ENCODE data around the gene AP5S1. TPM values are rescaled to one million over a fixed set of nuclear protein-coding genes. Genes with fewer than 3 reads are reported as not detected.

AP5S1 gene, protein sequence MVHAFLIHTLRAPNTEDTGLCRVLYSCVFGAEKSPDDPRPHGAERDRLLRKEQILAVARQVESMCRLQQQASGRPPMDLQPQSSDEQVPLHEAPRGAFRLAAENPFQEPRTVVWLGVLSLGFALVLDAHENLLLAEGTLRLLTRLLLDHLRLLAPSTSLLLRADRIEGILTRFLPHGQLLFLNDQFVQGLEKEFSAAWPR
- total RNA-seq: 8.9 TPM

DNA sequence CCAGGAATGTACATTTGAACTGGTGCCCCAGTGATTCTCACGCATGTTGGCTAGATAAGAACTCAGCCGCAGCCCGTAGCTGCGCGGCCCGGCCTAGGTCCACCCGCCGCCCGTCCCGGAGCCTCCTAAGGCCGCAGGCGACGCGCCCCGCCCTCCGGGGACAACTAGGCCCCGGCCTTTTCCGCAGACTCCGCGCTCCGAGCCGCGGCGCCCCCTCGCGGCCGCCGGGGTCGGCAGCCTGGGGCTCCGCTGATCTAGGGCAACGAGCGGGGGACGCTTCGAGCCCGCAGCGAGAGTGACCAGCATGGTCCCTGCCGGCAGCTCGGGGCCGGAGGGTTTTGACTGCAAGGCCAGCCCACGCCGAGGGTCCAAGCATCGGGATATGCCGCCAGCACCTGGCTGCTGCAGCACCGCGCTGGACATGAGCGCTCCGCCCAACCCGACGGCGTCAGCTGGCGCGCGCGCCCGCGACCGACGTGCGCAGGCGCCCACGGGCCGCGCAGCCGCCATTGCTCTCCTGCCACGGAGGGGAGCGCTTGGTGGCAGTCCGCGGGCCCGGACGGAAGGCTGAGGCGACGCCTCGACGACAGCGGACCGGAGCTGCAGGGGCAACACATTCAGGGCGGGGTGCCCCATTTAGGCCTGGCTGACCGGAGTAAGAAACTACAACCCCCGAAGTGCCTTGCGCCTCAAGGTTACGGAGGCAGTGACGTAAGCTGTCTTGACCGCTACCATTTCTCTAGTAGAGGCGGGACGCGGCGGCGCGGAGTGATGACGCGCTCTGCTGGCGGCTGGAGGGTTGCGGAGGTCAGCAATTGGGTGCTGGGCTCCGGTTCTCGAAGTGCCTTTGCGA lies at the start of gene AP5S1:
TSS of gene AP5S1 (plus strand) at position 500 of the 853 bp plus-strand sequence. CDS start 1,571 bp downstream, outside the sequence.
- Histone ChIP-seq H3K9ac (ENCODE audit: low read depth in 1 of 3, low read length in 3 of 3) (peak within 1 kb of the TSS; percentile 91 to 99 (median 94)), H3K27ac (ENCODE audit: low read depth, low read length) (peak within 1 kb of the TSS; percentile 99), H3K36me3 (ENCODE audit: control insufficient read depth in 3 of 3, insufficient read depth in 3 of 3, low read length in 3 of 3) (peaks cover 29 to 32% (median 30%) of the 10 kb centered on the region in 3 donors), H3K27me3 (ENCODE audit: control insufficient read depth in 3 of 3, insufficient read depth in 3 of 3, low read length in 3 of 3) (no peaks in the 10 kb centered on the region), H3K4me3 (ENCODE audit: low read length in 3 of 3) (peak within 1 kb of the TSS; percentile 80 to 93 (median 88)), H3K4me1 (ENCODE audit: control insufficient read depth in 3 of 3, insufficient read depth in 3 of 3, low read length in 3 of 3) (peaks cover 18 to 25% (median 23%) of the 10 kb centered on the region in 3 donors), H3K9me3 (ENCODE audit: control insufficient read depth in 3 of 3, low read length in 3 of 3) (peaks cover 0 to 3% (median 0%) of the 10 kb centered on the region in 3 donors)

DNA sequence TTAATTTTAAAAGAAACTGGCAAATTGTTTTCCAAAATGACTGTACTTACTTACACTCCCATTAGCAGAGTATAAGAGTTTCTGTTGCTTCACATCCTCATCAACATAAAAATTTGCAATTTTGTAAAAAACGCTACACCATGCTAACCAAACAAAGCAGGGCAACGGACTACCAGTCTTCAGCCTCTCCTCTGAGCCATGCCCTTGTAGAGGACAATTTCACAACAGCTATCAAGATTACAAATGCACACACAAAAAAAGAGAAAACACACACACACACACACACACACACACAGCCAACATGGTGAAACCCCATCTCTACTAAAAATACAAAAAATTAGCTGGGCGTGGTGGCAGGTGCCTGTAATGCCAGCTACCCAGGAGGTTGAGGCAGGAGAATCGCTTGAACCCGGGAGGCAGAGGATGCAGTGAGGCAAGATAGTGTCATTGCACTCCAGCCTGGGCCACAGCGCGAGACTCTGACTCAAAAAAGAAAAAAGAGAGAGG lies 48.7 kb upstream of the AP5S1 start:
- no peak overlapping the region for H3K27ac ChIP-seq (ENCODE audit: low read depth, low read length)
- H3K4me3 ChIP-seq (ENCODE audit: low read length in 3 of 3): no peak overlapping the region
- peaks cover 17 to 23% (median 20%) of the 10 kb centered on the region in 3 donors for H3K4me1 ChIP-seq (ENCODE audit: control insufficient read depth in 3 of 3, insufficient read depth in 3 of 3, low read length in 3 of 3)
- no peak overlapping the region for H3K9ac ChIP-seq (ENCODE audit: low read depth in 1 of 3, low read length in 3 of 3)
- H3K36me3 ChIP-seq (ENCODE audit: control insufficient read depth in 3 of 3, insufficient read depth in 3 of 3, low read length in 3 of 3): no peaks in the 10 kb centered on the region
- H3K27me3 ChIP-seq (ENCODE audit: control insufficient read depth in 3 of 3, insufficient read depth in 3 of 3, low read length in 3 of 3): peaks cover 0 to 5% (median 0%) of the 10 kb centered on the region in 3 donors
- no peaks in the 10 kb centered on the region for H3K9me3 ChIP-seq (ENCODE audit: control insufficient read depth in 3 of 3, low read length in 3 of 3)

DNA sequence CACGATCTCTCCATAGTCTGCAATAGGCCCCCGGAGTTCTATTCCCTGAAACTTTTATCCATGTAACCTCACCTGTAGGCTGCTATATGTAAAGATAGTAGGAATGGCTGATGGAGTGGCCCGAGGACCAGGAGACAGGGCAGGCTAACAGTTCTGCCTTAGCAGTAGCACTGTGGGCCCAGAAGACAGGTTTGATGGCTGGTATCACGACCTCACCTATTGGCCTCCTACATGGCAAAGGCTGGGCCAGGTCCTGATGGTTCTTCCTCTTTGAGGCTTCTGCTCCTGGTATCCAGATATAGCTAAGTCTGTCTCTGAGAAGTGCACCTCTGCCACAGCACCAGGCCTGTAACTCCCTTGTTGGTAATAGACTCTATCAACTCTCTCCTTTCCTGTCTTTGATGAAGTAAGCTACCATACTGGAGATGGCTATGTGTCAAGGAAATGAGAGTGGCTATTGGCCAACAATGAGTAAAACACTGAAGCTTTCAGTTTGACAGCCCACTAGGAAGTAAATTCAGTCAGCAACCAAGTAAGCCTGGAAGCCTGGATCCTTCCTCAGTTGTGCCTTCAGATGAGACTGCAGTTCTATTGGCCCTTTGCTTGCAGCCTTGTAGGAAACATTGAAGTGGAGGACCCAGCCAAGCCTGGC lies 44.8 kb upstream of the AP5S1 start:
- H3K9me3 ChIP-seq (ENCODE audit: control insufficient read depth in 3 of 3, low read length in 3 of 3): no peaks in the 10 kb centered on the region
- no peak overlapping the region for H3K4me3 ChIP-seq (ENCODE audit: low read length in 3 of 3)
- no peaks in the 10 kb centered on the region for H3K36me3 ChIP-seq (ENCODE audit: control insufficient read depth in 3 of 3, insufficient read depth in 3 of 3, low read length in 3 of 3)
- H3K27ac ChIP-seq (ENCODE audit: low read depth, low read length): no peak overlapping the region
- H3K9ac ChIP-seq (ENCODE audit: low read depth in 1 of 3, low read length in 3 of 3): no peak overlapping the region
- H3K4me1 ChIP-seq (ENCODE audit: control insufficient read depth in 3 of 3, insufficient read depth in 3 of 3, low read length in 3 of 3): peaks cover 12 to 20% (median 14%) of the 10 kb centered on the region in 3 donors
- peaks cover 17 to 27% (median 22%) of the 10 kb centered on the region in 3 donors for H3K27me3 ChIP-seq (ENCODE audit: control insufficient read depth in 3 of 3, insufficient read depth in 3 of 3, low read length in 3 of 3)

DNA sequence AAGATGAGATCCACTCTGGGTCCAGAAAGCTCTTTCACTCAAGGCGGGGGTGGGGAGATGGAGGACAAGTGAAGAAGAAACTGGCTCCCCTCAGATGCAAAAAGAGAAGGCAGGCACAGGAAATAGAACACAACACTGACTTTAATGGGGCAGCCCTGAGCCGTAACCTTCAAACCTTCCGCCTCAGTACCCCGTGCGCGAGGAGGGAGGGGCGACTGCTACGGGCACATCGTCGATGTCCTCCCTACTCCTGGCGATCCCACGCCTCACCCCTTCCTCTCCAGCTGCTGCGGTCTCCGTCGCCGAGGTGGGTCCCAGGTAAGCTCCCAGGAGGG lies 43.0 kb upstream of the AP5S1 start:
- peaks cover 17 to 31% (median 21%) of the 10 kb centered on the region in 3 donors for H3K4me1 ChIP-seq (ENCODE audit: control insufficient read depth in 3 of 3, insufficient read depth in 3 of 3, low read length in 3 of 3)
- peak overlapping the region; percentile 48 to 70 (median 57) for H3K9ac ChIP-seq (ENCODE audit: low read depth in 1 of 3, low read length in 3 of 3)
- peak overlapping the region; percentile 61 to 71 (median 63) for H3K4me3 ChIP-seq (ENCODE audit: low read length in 3 of 3)
- H3K27me3 ChIP-seq (ENCODE audit: control insufficient read depth in 3 of 3, insufficient read depth in 3 of 3, low read length in 3 of 3): peaks cover 17 to 27% (median 22%) of the 10 kb centered on the region in 3 donors
- H3K9me3 ChIP-seq (ENCODE audit: control insufficient read depth in 3 of 3, low read length in 3 of 3): no peaks in the 10 kb centered on the region
- H3K27ac ChIP-seq (ENCODE audit: low read depth, low read length): no peak overlapping the region
- no peaks in the 10 kb centered on the region for H3K36me3 ChIP-seq (ENCODE audit: control insufficient read depth in 3 of 3, insufficient read depth in 3 of 3, low read length in 3 of 3)

DNA sequence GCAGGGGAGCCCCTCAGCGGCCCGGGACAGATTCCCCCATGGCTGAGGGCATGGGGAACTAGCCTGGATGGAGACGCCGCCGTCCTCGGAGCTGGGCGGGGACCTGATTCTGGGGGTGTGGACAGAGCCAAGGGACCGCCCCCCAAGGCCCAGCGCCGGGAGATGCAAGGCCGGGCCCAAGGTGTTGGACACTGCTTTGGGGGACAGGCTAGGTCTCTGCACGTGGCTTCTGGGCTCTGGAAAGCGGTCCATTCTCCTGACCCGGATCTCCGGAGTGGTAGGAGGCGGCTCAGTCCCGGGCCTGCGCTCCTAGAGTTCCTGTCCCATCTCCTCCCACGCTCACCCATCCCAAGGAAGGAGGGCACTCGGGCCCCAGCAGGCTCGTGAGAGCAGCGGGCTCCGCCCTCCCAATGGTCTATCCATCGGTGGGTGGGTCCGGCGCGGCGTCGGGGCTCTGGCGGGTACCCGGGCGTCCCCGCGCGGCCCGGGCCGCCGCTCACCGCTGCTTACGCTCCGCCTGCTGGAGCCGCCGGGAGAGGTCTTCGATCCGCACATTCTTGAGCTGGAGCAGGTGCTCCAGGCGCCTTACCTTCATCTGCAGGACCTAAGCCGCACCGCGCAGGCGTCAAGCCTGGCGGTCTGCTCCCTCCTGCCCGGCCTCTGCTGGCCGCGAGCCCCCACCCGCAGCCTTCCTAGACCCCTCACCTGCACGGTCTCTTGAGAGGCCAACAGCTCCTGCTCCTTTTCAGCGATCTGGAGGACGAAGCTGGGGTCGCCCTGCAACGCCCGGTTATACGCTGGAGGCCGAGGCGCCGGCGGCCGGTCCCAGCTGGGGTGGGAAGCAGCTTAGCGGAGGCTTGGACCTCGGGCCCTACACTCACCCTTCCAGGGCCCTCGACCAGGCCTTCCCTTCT lies 42.4 kb upstream of the AP5S1 start:
- peaks cover 17 to 27% (median 22%) of the 10 kb centered on the region in 3 donors for H3K27me3 ChIP-seq (ENCODE audit: control insufficient read depth in 3 of 3, insufficient read depth in 3 of 3, low read length in 3 of 3)
- H3K9ac ChIP-seq (ENCODE audit: low read depth in 1 of 3, low read length in 3 of 3): peak overlapping the region; percentile 48 to 70 (median 57)
- no peaks in the 10 kb centered on the region for H3K36me3 ChIP-seq (ENCODE audit: control insufficient read depth in 3 of 3, insufficient read depth in 3 of 3, low read length in 3 of 3)
- H3K4me1 ChIP-seq (ENCODE audit: control insufficient read depth in 3 of 3, insufficient read depth in 3 of 3, low read length in 3 of 3): peaks cover 17 to 35% (median 21%) of the 10 kb centered on the region in 3 donors
- no peaks in the 10 kb centered on the region for H3K9me3 ChIP-seq (ENCODE audit: control insufficient read depth in 3 of 3, low read length in 3 of 3)
- H3K4me3 ChIP-seq (ENCODE audit: low read length in 3 of 3): peak overlapping the region; percentile 61 to 71 (median 63)
- H3K27ac ChIP-seq (ENCODE audit: low read depth, low read length): no peak overlapping the region

DNA sequence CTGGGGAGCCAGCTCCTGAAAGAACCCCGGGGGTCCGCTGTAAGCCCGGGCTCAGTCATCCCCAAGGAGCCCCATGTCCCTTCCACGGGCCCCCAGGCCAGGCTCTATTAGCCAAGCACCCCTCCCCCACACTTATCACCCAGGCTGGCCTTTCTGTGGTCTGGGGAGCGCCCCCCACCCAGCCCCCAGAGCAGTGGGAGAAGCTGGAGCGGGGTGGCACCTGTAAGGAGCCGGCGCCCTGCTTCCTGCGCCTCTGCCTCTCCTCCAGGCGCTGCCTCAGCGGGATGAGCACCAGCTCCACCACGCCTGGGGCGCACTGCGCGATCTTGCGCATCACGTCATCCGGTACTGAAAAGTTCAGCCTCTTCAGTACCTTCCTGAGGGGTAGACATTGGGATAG lies 41.4 kb upstream of the AP5S1 start:
- Histone ChIP-seq H3K36me3 (ENCODE audit: control insufficient read depth in 3 of 3, insufficient read depth in 3 of 3, low read length in 3 of 3) (no peaks in the 10 kb centered on the region), H3K27ac (ENCODE audit: low read depth, low read length) (no peak overlapping the region), H3K9ac (ENCODE audit: low read depth in 1 of 3, low read length in 3 of 3) (no peak overlapping the region), H3K27me3 (ENCODE audit: control insufficient read depth in 3 of 3, insufficient read depth in 3 of 3, low read length in 3 of 3) (peaks cover 17 to 27% (median 22%) of the 10 kb centered on the region in 3 donors), H3K4me1 (ENCODE audit: control insufficient read depth in 3 of 3, insufficient read depth in 3 of 3, low read length in 3 of 3) (peaks cover 25 to 45% (median 30%) of the 10 kb centered on the region in 3 donors), H3K4me3 (ENCODE audit: low read length in 3 of 3) (no peak overlapping the region), H3K9me3 (ENCODE audit: control insufficient read depth in 3 of 3, low read length in 3 of 3) (no peaks in the 10 kb centered on the region)

DNA sequence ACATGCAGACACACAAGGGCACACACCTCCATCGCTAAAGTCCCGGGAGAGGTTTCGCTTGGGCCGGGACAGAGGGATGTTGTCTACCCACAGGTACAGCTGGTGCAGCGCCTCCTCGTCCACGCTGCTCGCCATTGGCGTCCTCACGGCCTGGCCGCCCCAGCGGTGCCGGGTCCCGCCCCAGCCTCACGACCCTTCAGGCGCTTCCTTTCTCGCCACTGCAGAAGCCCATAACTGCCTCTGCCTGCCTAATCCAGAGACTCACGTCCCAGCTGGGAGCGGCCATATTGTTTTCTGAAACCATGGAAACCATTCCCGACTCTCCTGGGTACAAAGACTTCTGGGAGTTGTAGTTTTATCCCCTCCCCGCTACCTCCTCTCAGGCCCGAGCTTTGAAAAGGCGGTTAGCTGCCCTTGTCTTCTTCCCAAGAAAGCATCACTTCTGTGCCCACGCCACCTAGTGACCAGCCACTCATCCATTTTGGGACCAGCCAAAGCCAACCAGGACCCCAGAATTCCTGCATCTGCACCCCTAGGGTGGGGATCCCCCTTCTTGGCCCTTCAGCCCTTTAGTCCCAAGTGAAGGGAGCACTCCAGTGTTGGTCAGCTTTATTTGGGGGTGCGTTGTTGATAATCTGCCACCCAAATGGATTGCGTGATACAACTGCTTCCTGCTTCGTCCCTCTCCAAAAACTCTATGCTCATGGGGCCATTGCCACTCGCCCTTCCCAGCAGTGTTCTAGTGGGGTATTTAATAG lies 39.0 kb upstream of the AP5S1 start, which contains the start of gene SPEF1:
TSS of gene SPEF1 (minus strand) at position 296 of the 758 bp plus-strand sequence. CDS start at position 135, 161 bp downstream.
- Histone ChIP-seq H3K9ac (ENCODE audit: low read depth in 1 of 3, low read length in 3 of 3) (peak within 1 kb of the TSS in 2 of 3 donors; percentile 61 to 67), H3K27me3 (ENCODE audit: control insufficient read depth in 3 of 3, insufficient read depth in 3 of 3, low read length in 3 of 3) (peaks cover 17 to 22% (median 22%) of the 10 kb centered on the region in 3 donors), H3K9me3 (ENCODE audit: control insufficient read depth in 3 of 3, low read length in 3 of 3) (no peaks in the 10 kb centered on the region), H3K36me3 (ENCODE audit: control insufficient read depth in 3 of 3, insufficient read depth in 3 of 3, low read length in 3 of 3) (peaks cover 0 to 5% (median 5%) of the 10 kb centered on the region in 3 donors), H3K4me3 (ENCODE audit: low read length in 3 of 3) (peak within 1 kb of the TSS; percentile 70 to 87 (median 73)), H3K4me1 (ENCODE audit: control insufficient read depth in 3 of 3, insufficient read depth in 3 of 3, low read length in 3 of 3) (peaks cover 43 to 66% (median 45%) of the 10 kb centered on the region in 3 donors), H3K27ac (ENCODE audit: low read depth, low read length) (peak within 1 kb of the TSS; percentile 19)

DNA sequence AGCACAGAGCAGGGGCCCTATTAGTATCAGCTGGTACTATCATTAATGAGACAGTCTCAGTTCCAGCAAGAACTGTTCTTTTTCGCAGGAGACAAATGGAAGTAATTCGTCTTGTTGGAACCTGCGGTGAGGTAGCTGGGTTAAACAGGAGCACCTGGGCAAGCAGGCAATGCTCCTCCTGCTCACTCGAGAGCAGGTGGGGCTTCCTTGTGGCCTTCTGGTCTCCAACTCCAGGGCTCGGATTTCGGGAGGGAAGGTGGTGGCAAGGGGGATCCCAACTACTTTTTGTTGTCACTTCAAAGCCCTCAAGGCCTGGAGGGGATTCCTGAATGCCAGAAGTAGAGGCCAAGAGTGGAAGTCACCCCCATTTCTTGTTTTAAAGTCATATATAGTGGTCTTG lies 37.8 kb upstream of the AP5S1 start:
- H3K9ac ChIP-seq (ENCODE audit: low read depth in 1 of 3, low read length in 3 of 3): no peak overlapping the region
- H3K36me3 ChIP-seq (ENCODE audit: control insufficient read depth in 3 of 3, insufficient read depth in 3 of 3, low read length in 3 of 3): peaks cover 0 to 5% (median 5%) of the 10 kb centered on the region in 3 donors
- peaks cover 8 to 13% (median 13%) of the 10 kb centered on the region in 3 donors for H3K27me3 ChIP-seq (ENCODE audit: control insufficient read depth in 3 of 3, insufficient read depth in 3 of 3, low read length in 3 of 3)
- no peak overlapping the region for H3K4me3 ChIP-seq (ENCODE audit: low read length in 3 of 3)
- H3K9me3 ChIP-seq (ENCODE audit: control insufficient read depth in 3 of 3, low read length in 3 of 3): no peaks in the 10 kb centered on the region
- peaks cover 40 to 62% (median 45%) of the 10 kb centered on the region in 3 donors for H3K4me1 ChIP-seq (ENCODE audit: control insufficient read depth in 3 of 3, insufficient read depth in 3 of 3, low read length in 3 of 3)
- no peak overlapping the region for H3K27ac ChIP-seq (ENCODE audit: low read depth, low read length)

Data from skeletal muscle tissue (tissue), 4 donors.